ENCODE results near the gene TMEM169.

The TMEM169 gene

GRCh38 chr2:216108310-216108966 is 26.7 kb downstream of the TMEM169 start:
- DNase-seq: no peak

GRCh38 chr2:216108967-216109921 is 27.5 kb downstream of the TMEM169 start, which contains the start of gene XRCC5:
Gene XRCC5 (plus strand): TSS chr2:216109348. CDS start chr2:216109437, 89 bp downstream.
- DNase-seq: peak; percentile 98

DNA sequence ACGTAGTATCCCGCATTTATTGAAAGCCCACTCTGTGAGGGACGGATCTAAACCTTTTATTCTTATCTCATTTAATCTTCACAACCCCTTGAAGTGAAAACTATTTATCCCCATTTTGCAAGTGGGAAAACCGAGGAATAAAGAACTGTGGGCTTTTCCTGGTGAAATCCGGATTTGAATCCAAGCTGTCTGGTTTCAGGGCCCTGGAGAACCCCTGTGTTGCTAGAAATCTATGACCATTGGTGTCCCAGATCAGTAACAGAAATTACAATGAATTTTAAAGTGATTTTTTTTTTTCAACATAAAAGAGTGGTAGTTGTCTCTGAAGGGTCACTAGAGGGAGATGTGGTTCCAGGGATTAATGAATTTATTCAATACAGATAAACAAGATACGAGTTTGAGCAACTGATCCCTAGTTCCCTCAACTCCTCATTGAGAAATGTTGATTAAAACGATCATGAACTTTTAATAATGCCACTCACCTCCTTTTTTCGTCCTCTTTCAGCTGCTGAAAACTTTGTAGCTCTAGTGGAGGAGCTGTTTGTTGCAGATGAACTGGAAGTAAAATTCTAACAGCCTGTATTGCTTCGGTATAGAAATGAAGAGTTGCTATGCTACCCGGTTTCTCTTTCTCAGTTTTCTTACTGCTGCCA is 28.4 kb downstream of the TMEM169 start:
- no peak for DNase-seq

DNA sequence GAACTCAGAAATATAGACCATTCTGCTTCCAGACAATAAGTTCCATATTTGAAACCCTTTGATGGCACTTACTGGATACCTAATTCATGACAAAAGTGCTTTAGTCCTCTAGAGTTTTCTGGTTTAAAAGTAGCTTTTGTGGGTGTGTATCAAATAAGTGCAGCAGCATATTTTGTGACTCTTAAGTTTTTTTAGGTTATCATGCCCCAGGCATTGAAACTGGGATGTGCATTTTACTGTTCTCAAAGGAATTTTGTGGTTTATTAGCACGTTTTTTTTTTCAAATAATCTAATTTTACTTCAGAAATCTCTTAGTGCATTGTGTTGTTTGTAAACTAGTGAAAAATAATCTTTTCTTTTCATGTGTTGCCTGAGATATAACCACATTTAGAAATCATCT is 28.9 kb downstream of the TMEM169 start:
- no peak for DNase-seq

DNA sequence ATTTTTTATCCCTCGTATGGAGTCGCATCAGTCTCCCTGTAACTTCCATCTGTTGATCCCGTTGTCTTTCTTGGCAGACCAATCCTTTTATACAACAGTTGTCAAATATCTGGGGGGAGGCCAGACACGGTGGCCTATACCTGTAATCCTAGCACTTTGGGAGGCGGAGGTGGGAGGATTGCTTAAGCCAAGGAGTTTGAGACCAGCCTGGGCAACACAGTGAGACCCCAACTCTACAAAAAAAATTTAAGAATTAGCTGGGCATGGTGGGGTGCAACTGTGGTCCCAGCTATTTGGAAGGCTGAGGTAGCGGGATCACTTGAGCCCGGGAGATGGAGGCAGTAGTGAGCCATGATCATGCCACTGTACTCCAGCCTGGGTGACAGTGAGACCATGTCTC is 29.4 kb downstream of the TMEM169 start:
- no peak for DNase-seq

- DNase-seq: no peak
Measured at GRCh38 chr2:216112926-216113325, 31.2 kb downstream of the TMEM169 start.

- no peak for DNase-seq
Measured at GRCh38 chr2:216113572-216113971, 31.9 kb downstream of the TMEM169 start.

GRCh38 chr2:216114382-216114713 is 32.6 kb downstream of the TMEM169 start:
- DNase-seq: no peak

- peak; percentile 99 for DNase-seq
Measured at GRCh38 chr2:216114714-216115531, 33.2 kb downstream of the TMEM169 start.

DNA sequence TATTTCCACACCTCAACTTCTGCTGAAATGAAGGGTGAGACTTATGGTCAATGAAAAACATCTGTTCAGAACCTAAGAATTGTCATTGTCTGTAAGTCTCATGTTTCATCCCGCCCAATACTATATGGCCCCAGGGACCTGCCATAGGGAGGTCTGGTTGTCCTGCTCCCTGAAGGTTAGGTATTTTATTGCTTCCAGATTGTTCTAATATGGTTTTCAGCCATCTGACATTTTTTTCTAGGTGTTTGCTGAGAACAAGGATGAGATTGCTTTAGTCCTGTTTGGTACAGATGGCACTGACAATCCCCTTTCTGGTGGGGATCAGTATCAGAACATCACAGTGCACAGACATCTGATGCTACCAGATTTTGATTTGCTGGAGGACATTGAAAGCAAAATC is 34.7 kb downstream of the TMEM169 start:
- no peak for DNase-seq

- no peak for DNase-seq
Measured at GRCh38 chr2:216117561-216118340, 36.0 kb downstream of the TMEM169 start.

DNA sequence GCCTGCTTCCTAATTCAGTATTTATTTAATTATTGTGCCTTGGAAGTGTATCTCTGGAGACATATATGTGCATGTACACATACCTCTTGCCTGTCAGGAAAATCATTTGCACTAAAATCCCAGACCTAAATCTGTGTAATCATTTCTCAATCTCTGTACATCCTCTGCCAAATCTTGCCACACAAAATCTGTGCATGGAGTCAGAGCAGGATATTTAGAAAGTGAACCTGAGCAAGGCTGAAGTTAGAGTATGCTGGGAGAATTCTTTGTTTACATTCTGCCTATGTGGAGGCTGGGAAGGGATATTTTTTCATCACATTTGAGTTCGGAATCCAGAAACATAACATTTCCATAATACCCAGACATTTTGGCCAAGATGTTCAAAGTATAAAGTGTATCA is 36.8 kb downstream of the TMEM169 start:
- DNase-seq: no peak

DNA sequence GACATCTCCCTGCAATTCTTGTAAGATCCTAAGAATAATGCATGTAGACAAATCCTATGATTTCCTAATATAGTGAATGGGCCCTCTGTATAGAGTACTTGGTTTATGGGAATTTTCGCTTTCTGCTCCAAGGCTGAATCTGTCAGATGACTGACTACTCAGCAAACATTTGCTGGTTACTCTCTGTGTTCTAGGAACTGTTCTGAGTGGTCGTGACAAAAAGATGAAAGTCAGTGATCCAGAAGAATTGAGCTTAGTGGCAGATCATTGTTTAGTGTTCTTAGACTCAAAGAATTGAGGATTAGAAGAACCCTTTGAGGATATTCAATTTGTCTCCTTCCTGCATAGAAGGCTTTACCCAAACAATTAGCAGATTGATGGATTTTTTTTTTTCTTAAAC is 37.4 kb downstream of the TMEM169 start:
- no peak for DNase-seq

- no peak for DNase-seq
Measured at GRCh38 chr2:216119986-216120385, 38.3 kb downstream of the TMEM169 start.

DNA sequence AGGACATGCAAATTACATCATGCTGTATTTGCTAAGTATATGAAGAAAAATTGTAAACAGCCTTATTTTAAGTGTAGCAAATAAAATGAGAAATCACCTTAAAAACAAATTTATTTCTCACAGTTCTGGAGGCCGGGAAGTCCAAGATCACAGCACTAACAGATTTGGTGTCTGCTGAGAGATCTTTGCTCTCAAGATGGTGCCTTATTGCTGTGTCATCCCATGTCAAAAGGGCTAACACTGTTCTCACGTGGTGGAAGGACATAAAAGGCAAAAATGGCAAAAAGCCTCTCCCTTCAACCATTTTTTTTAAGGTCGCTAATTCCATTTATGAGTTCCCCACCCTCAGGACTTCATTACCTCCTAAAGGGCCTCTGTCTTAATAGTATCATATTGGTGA is 39.5 kb downstream of the TMEM169 start:
- no peak for DNase-seq

- DNase-seq: no peak
Measured at GRCh38 chr2:216126943-216127342, 45.2 kb downstream of the TMEM169 start.

DNA sequence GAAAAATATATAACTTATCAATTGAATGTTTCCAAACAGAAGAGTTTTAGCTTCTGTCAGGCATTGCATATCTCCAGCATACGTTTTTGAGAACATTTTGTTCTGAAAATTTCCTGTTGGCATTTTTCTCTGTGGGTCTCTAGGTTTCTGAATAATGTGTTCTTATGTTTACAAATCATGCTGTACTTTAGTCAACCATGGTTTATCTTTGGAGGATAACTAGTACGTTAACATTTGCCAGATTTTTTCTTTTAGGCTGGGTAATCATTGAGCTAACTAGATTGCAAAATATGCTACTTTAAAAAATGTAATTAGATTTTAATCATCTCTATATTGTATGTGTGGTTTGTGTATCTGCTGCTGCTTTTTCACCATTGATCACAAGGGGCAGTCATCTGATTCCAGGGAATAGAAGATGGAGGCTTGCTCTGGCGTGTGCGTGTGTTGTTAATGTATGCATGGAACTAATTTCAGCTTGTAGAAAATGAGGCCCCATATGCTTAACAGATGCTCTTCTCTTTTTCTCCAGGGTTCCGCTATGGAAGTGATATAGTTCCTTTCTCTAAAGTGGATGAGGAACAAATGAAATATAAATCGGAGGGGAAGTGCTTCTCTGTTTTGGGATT is 48.7 kb downstream of the TMEM169 start:
- DNase-seq: no peak

- DNase-seq: no peak
Measured at GRCh38 chr2:216131175-216131926, 49.6 kb downstream of the TMEM169 start.

DNA sequence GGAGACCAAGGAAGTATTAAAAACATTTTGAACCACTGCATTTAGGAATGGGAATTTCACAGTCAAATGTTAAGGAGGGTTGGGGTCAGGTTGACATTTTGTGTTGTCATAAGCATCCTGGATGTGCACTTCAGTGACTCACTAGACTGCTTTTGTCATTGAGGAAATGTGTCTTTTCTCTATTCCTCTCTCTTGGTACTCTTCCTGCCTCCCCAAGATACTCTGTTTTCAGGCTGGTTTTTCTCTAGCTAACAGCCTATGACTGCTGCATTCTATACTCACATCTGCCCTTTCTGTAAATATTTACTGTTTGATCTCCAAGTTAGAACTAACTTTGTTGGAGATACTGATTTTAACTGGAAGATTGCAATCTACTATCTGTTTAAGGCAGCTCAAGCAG is 50.9 kb downstream of the TMEM169 start:
- no peak for DNase-seq

DNA sequence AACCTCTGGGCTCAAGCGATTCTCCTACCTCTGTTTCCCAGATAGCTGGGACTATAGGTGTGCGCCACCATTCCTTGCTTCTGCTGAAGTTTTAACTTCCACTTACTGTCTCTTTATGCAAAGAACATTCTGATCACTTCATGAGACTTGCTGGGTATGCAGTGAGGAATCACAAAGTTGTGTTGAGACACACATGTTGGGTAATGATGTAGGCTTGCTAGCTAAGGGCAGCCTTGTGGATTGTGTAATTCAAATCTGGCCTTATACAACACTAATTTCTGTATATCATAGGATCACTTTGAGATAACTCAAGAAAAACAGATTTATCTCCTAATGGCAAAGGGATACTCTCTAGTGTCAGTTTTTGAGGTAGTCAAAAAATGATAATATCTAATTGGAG is 51.7 kb downstream of the TMEM169 start:
- no peak for DNase-seq

Measured in activated CD8-positive, alpha-beta memory T cell treated with anti-CD3 and anti-CD28 coated beads for 24 hours (primary cell).